Panc1 (cell line): Measurements from ENCODE around the gene AHDC1. TPM values are rescaled to one million over a fixed set of nuclear protein-coding genes. Genes with fewer than 3 reads are reported as not detected.

ENCODE experiments used
- ATAC-seq: fragments of 200-7000 bp; cut with Tn5 transposase; 2 replicates; pipeline ENCODE4 v1.9.1; 2020; ENCODE audit warnings: mild to moderate bottlenecking, moderate library complexity
- BruUV-seq: library from RNA; stranded (reverse); fragments of 400-500 nt; replicated peaks from 2 replicates; lab custom pipeline; 2021; lab: Mats Ljungman, UMichigan
- CTCF ChIA-PET: fragments of 300-600 bp; sonication (Branson Sonifier 250); formaldehyde crosslinking; loops from one replicate; lab custom pipeline; 2022; ENCODE audit warnings: antibody characterized with exemption; lab: Charles Lee
- POLR2A ChIA-PET: fragments of 300-600 bp; sonication (Branson Sonifier 250); formaldehyde crosslinking; loops from one replicate; lab custom pipeline; 2022; ENCODE audit warnings: antibody characterized with exemption; lab: Charles Lee
- DNase-seq: peaks from one replicate; pipeline ENCODE4 v3.0.0-alpha.2; 2010; ENCODE audit warnings: low read depth, low spot score
- H3K27ac ChIP-seq: 2 replicates; pipeline ENCODE4 v1.5.1; 2011; ENCODE audit warnings: mild to moderate bottlenecking, low read length, inconsistent platforms
- H3K27me3 ChIP-seq: fragments of 200-500 bp; sonication (Bioruptor generic); 2 replicates; pipeline ENCODE4 v1.6.0; 2014; ENCODE audit warnings: low read length, inconsistent platforms; ENCODE audit not compliant: control insufficient read depth, insufficient read depth
- H3K36me3 ChIP-seq: fragments of 200-500 bp; sonication (Bioruptor generic); 2 replicates; pipeline ENCODE4 v1.5.1; 2014; ENCODE audit warnings: inconsistent platforms, mild to moderate bottlenecking, low read length, moderate library complexity; ENCODE audit not compliant: control insufficient read depth, insufficient read depth
- H3K4me1 ChIP-seq: 2 replicates; pipeline ENCODE4 v1.5.1; 2011; ENCODE audit warnings: inconsistent platforms, mild to moderate bottlenecking, low read length, moderate library complexity; ENCODE audit not compliant: control insufficient read depth, insufficient read depth
- H3K4me3 ChIP-seq, 2 experiments: 2 replicates each; pipeline ENCODE4 v1.5.1; 2011 to 2012; ENCODE audit warnings: low read depth in 2 of 2, low read length in 2 of 2, mild to moderate bottlenecking in 2 of 2, inconsistent platforms in 1 of 2, moderate library complexity in 1 of 2
- H3K9me3 ChIP-seq: fragments of 200-500 bp; sonication (Bioruptor generic); 2 replicates; pipeline ENCODE4 v1.5.1; 2014; ENCODE audit warnings: low read depth, mild to moderate bottlenecking, inconsistent platforms, low read length, moderate library complexity; ENCODE audit not compliant: control insufficient read depth, insufficient read depth
- POLR2AphosphoS5 ChIP-seq: IDR thresholded peaks from 2 replicates; pipeline ENCODE4 v1.6.1; 2012; ENCODE audit warnings: mild to moderate bottlenecking, low read depth, low read length, moderate library complexity
- SIN3A ChIP-seq: IDR thresholded peaks from 2 replicates; pipeline ENCODE4 v1.6.1; 2012; ENCODE audit warnings: low read depth, mild to moderate bottlenecking, low read length, moderate library complexity, borderline replicate concordance; ENCODE audit not compliant: insufficient read depth
- TCF7L2 ChIP-seq: IDR thresholded peaks from 2 replicates; pipeline ENCODE4 v1.6.1; 2011; ENCODE audit warnings: mild to moderate bottlenecking, low read depth, low read length, inconsistent platforms
- in situ Hi-C: cut with HindIII; loops from 2 replicates; pipeline ENCODE4 v1.10.0; 2016; ENCODE audit warnings: low sequenced_read_pairs, low pct_unique_long_range_greater_than_20kb
- intact Hi-C: fragments of 100-400 bp; cut with micrococcal nuclease; formaldehyde crosslinking; loops from one replicate; pipeline ENCODE4 v1.10.0; 2022; ENCODE audit not compliant: unreplicated experiment
- total RNA-seq: library from RNA; stranded (reverse); gene quantifications from one replicate; pipeline ENCODE4 v1.2.1, GENCODE V29; 2021; ENCODE audit not compliant: unreplicated experiment
- TF ChIP-seq, protein P1 (sequence below): fragments of 450-650 bp; IDR thresholded peaks from 2 replicates; pipeline ENCODE4 v1.5.1; 2017; ENCODE audit warnings: mild to moderate bottlenecking
- TF ChIP-seq, protein P2 (sequence below), 2 experiments: IDR thresholded peaks; 2 replicates each; pipeline ENCODE4 v1.6.1; 2011 to 2012; ENCODE audit warnings: low read depth in 2 of 2, control low read depth in 1 of 2, low read length in 1 of 2, mild to moderate bottlenecking in 1 of 2, moderate library complexity in 1 of 2; ENCODE audit not compliant: insufficient read depth in 1 of 2

Gene AHDC1
- total RNA-seq, 1 experiment from 2014 or later, result 47.1 TPM

DNA sequence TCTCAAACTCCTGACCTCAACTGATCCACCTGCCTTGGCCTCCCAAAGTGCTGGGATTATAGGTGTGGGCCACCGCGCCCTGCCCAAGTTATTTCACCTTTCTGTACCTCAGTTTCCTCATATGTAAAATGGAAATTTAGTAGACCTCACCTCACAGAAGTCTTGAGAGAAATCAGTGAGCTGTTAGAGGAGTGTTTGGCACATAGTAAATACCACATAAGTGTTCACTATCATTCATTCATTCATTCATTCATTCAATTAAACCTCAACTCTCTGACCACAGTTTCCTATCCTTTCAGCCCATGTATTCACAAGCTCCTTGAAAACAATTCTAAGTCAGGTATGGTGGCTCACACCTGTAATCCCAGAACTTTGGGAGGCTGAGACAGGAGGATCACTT, 34.9 kb upstream of the AHDC1 start:
- BruUV-seq, result no TSS peak
- Histone ChIP-seq H3K4me3 (no peak overlapping the region), H3K27ac (no peak overlapping the region), H3K4me1 (no peaks in the 10 kb centered on the region), H3K36me3 (no peaks in the 10 kb centered on the region), H3K9me3 (no peaks in the 10 kb centered on the region), H3K27me3 (peaks cover 7% of the 10 kb centered on the region; the same call in 1 of the 2 replicates)
- ChIA-PET POLR2A (interaction anchor here (0.6 kb wide), 1 partner anchor 25 kb away, joined by 4 read pairs; no protein-coding TSS in a partner anchor), CTCF (no interaction called here)
- intact Hi-C loops, result no loop called here
- in situ Hi-C loops, result no loop called here
- TF ChIP-seq SIN3A (no peak), POLR2AphosphoS5 (no peak), TCF7L2 (no peak)
- TF ChIP-seq, protein P1, sequence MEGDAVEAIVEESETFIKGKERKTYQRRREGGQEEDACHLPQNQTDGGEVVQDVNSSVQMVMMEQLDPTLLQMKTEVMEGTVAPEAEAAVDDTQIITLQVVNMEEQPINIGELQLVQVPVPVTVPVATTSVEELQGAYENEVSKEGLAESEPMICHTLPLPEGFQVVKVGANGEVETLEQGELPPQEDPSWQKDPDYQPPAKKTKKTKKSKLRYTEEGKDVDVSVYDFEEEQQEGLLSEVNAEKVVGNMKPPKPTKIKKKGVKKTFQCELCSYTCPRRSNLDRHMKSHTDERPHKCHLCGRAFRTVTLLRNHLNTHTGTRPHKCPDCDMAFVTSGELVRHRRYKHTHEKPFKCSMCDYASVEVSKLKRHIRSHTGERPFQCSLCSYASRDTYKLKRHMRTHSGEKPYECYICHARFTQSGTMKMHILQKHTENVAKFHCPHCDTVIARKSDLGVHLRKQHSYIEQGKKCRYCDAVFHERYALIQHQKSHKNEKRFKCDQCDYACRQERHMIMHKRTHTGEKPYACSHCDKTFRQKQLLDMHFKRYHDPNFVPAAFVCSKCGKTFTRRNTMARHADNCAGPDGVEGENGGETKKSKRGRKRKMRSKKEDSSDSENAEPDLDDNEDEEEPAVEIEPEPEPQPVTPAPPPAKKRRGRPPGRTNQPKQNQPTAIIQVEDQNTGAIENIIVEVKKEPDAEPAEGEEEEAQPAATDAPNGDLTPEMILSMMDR, result no peak
- TF ChIP-seq, protein P2, sequence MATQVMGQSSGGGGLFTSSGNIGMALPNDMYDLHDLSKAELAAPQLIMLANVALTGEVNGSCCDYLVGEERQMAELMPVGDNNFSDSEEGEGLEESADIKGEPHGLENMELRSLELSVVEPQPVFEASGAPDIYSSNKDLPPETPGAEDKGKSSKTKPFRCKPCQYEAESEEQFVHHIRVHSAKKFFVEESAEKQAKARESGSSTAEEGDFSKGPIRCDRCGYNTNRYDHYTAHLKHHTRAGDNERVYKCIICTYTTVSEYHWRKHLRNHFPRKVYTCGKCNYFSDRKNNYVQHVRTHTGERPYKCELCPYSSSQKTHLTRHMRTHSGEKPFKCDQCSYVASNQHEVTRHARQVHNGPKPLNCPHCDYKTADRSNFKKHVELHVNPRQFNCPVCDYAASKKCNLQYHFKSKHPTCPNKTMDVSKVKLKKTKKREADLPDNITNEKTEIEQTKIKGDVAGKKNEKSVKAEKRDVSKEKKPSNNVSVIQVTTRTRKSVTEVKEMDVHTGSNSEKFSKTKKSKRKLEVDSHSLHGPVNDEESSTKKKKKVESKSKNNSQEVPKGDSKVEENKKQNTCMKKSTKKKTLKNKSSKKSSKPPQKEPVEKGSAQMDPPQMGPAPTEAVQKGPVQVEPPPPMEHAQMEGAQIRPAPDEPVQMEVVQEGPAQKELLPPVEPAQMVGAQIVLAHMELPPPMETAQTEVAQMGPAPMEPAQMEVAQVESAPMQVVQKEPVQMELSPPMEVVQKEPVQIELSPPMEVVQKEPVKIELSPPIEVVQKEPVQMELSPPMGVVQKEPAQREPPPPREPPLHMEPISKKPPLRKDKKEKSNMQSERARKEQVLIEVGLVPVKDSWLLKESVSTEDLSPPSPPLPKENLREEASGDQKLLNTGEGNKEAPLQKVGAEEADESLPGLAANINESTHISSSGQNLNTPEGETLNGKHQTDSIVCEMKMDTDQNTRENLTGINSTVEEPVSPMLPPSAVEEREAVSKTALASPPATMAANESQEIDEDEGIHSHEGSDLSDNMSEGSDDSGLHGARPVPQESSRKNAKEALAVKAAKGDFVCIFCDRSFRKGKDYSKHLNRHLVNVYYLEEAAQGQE (IDR thresholded peaks at IDR 0.05; ENCODE audit: insufficient read depth in 1 of 2, low read depth in 2 of 2, low read length in 1 of 2), result no peak
- DNase-seq, result no peak
- no peak for ATAC-seq

DNA sequence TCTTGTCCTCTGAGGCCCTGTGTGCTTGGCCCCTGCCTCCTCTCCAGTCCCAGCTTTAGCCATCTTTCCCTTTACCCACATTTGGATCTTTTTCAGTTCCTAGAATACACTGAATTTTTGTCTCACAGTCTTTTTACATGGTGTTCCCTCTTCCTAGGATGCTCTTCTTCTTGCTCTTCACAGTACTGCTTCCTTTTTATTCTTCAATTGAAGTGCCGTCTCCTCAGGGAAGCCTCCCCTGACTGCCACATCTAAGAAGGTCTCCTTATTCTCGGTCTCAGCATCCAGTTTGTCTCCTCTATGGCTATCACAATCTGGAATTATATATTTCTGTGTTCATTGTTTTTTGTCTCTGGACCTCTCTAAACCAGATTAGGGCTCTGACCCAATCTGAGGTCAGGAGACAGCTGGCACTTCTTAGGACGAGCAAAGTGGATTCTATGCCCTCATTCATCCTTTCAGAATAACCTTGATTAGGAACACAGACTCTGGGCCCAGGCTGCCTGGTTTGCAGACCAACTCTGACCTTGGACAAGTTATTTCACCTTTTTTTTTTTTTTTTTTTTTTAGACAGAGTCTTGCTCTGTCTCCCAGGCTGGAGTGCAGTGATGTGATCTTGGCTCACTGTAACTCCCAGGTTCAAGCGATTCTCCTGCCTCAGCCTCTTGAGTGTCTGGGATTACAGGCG, 34.2 kb upstream of the AHDC1 start:
- ATAC-seq (no peak), DNase-seq (no peak)
- POLR2A ChIA-PET, result interaction anchor here (0.7 kb wide), 1 partner anchor 18 kb away, joined by 3 read pairs; no protein-coding TSS in a partner anchor
- Histone ChIP-seq H3K4me3 (no peak overlapping the region), H3K27ac (no peak overlapping the region), H3K36me3 (no peaks in the 10 kb centered on the region), H3K27me3 (peaks cover 9% of the 10 kb centered on the region; the same call in 1 of the 2 replicates), H3K4me1 (no peaks in the 10 kb centered on the region), H3K9me3 (no peaks in the 10 kb centered on the region)
- no peak for TF ChIP-seq SIN3A
- TF ChIP-seq, protein P1, result no peak
- TF ChIP-seq, protein P2 (IDR thresholded peaks at IDR 0.05; ENCODE audit: insufficient read depth in 1 of 2, low read depth in 2 of 2, low read length in 1 of 2), result no peak
- no peak for TF ChIP-seq TCF7L2
- no peak for TF ChIP-seq POLR2AphosphoS5
- BruUV-seq, result no TSS peak
- CTCF ChIA-PET, result no interaction called here
- in situ Hi-C loops, result no loop called here
- intact Hi-C loops, result no loop called here
